Effector CD8-positive, alpha-beta T cell (primary cell): ENCODE data around the gene UBE2E2.

Experiments
- DNase-seq: peaks from one replicate; lab custom pipeline; 2025; lab: John Stamatoyannopoulos, UW

The UBE2E2 gene

GRCh38 chr3:23537101-23537551 lies 334.0 kb downstream of the UBE2E2 start:
- DNase-seq, result no peak

- DNase-seq, result no peak
Observed at GRCh38 chr3:23539185-23539584, 336.1 kb downstream of the UBE2E2 start.

GRCh38 chr3:23540600-23540999 lies 337.5 kb downstream of the UBE2E2 start:
- no peak for DNase-seq

- no peak for DNase-seq
Observed at GRCh38 chr3:23542079-23542478, 339.0 kb downstream of the UBE2E2 start.

- no peak for DNase-seq
Observed at GRCh38 chr3:23546181-23546580, 343.1 kb downstream of the UBE2E2 start.

GRCh38 chr3:23547905-23548650 lies 345.0 kb downstream of the UBE2E2 start:
- DNase-seq, result no peak

GRCh38 chr3:23548706-23549105 lies 345.6 kb downstream of the UBE2E2 start:
- DNase-seq, result no peak

GRCh38 chr3:23549148-23549910 lies 346.2 kb downstream of the UBE2E2 start:
- no peak for DNase-seq

GRCh38 chr3:23550402-23550801 lies 347.3 kb downstream of the UBE2E2 start:
- DNase-seq, result no peak

GRCh38 chr3:23552506-23552905 lies 349.4 kb downstream of the UBE2E2 start:
- DNase-seq, result no peak

GRCh38 chr3:23553353-23553752 lies 350.2 kb downstream of the UBE2E2 start:
- no peak for DNase-seq

GRCh38 chr3:23565041-23565775 lies 362.1 kb downstream of the UBE2E2 start:
- DNase-seq, result no peak

- DNase-seq, result no peak
Observed at GRCh38 chr3:23566499-23566898, 363.4 kb downstream of the UBE2E2 start.

- DNase-seq, result no peak
Observed at GRCh38 chr3:23567917-23568316, 364.8 kb downstream of the UBE2E2 start.

- no peak for DNase-seq
Observed at GRCh38 chr3:23573827-23574226, 370.7 kb downstream of the UBE2E2 start.

GRCh38 chr3:23574822-23575315 lies 371.7 kb downstream of the UBE2E2 start:
- no peak for DNase-seq

GRCh38 chr3:23575697-23576096 lies 372.6 kb downstream of the UBE2E2 start:
- DNase-seq, result no peak

GRCh38 chr3:23576379-23576959 lies 373.3 kb downstream of the UBE2E2 start:
- no peak for DNase-seq

GRCh38 chr3:23580096-23580713 lies 377.1 kb downstream of the UBE2E2 start:
- DNase-seq, result no peak

GRCh38 chr3:23583980-23584740 lies 381.0 kb downstream of the UBE2E2 start:
- no peak for DNase-seq

- no peak for DNase-seq
Observed at GRCh38 chr3:23587513-23587912, 384.4 kb downstream of the UBE2E2 start.
